GM19238 (cell line): ENCODE results near the gene BEGAIN.

Source experiments
- DNase-seq: peaks from one replicate; pipeline ENCODE4 v3.0.0; 2011; ENCODE audit warnings: low spot score; ENCODE audit not compliant: insufficient read length

Gene BEGAIN

GRCh38 chr14:100582496-100583165, 4.6 kb downstream of the BEGAIN start:
- no peak for DNase-seq

GRCh38 chr14:100581228-100582145, 5.7 kb downstream of the BEGAIN start:
- DNase-seq: no peak

DNA sequence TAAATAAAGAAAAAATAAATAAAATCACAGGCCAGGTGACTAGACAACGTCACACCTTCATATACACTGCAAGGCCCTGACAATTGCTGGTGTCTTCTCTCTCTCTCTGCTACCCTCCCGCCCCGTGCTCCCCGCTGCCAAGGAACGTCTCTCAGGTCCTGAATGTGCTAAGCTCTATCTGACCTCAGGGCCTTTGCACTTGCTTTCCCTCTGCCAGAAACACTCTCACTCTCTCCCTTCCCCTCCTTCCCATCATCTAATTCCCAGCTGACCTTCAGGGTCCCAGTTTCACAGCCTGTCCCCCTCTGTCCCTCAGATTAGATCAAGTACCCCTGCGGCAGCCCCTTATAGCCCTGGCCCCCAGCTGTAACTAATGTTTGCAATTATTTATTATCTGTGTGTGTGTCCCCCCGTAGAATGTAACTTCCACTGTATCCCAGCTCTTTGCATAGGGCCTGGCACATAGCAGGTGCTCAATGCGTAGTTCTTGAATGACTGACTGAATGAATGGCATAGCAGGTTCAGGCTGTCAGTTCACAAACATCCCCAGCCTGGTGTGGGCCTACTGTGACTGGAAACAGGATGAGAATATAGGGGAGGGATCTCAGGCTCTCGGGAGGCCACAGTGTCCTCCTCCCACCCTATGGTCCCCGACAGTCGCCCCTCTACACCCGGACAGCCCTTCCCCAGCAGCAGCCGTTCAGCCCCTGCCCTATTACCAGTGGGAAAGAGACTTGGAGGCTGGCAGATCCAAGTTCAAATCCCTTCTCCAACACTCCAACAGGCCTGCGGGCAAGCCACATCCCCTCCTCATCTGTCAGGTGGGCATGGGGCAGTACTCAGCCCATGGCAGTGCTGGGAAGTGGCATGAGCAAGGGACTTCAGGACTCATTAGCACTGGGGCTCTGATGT, 6.6 kb downstream of the BEGAIN start:
- no peak for DNase-seq

DNA sequence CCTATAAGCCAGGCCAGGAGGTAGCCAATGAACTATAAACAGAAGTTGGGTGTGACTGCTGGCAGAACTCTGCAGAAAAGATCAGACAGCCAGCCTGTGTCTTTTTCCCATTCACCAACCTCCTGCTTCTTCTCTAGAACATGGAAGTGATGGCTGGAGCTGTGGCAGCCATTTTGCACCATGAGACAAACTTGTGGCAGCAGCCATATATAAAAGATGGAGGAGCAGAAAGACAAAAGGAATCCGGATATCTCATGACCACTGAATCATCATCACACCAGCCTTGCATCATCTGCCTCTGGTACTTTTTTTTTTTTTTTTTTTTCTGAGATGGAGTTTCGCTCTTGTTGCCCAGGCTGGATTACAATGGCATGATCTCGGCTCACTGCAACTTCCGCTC, 8.7 kb downstream of the BEGAIN start:
- no peak for DNase-seq

- DNase-seq: no peak
Observed at GRCh38 chr14:100577986-100578431, 9.2 kb downstream of the BEGAIN start.

DNA sequence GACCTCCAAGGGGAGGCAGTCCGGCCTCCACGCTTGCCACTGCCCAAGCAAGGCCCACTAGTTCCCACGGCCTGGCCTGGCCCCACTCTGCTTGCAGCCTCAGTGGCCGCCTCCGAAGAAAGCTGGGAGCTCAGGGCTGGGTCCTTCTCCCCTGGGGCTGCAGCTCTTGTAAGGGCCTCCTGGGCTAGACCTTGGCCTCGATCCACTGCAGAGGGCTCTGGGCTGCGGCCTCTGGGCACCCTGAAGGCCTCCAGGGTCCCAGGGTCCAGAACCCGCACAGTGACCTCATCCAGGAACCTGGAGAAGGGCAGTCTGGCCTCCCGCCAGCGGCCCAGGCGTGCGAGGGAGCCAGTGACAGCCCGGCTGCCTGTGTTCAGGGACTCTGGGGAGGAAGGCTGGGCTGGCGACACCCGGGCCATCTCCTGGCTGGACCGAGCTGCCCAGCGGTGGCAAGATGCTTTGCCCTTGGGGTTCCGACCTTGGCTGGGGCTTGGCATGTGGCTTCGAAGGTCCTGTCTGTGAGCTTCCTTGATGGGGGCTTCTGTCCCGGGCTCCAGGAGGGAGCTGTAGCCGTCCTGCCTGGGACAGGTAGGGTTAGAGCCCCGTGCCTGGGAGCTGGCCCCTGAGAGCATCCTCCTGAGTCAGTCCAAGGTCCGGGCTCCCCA, 9.8 kb downstream of the BEGAIN start:
- no peak for DNase-seq

DNA sequence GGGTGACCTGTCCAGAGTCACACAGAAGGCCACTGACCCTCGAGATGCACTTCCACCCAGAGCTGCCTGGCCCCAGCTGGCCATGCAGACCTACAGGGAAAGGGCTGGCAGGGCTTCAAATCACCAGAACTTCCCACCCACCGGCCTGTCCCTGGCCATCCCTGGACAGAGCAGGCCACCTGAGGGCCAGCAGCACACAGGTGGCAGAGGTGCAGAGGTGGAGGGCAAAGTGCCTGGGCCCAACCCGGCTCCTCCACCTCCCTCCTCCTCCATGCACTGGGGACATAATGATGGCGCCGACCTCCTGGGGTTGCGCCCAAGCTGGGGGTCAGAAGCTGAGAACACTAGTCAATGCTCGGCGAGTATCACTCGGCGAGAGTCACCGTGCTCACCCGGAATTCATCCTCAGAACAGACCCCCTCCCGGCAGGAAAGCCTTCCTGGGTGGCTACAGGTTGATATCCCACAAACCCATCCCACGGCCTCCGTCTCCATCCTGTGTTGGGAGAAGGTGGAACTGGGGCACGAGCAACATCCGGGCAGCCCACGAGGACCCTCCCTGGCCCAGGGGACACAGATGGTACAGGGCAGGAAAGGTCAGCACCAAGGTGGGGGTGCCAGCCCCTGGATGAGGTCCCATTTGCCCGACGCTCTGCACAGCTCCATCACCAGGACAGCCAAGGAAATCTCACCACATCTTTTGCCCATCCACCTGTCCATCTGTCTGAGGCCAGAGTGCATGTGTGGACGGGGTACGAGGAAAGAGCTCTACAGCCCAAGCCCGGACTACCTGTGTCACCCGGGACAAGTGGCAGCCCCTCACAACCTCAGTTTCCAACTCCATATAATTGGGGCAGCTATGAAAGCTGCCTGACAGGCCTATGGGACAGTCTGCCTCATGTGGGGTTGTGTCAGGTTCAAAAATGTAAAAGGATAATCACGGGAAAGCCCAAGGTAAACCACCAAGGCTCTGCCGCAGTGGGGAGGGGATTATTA, 10.8 kb downstream of the BEGAIN start:
- no peak for DNase-seq

GRCh38 chr14:100575266-100575995, 11.8 kb downstream of the BEGAIN start:
- DNase-seq: no peak

GRCh38 chr14:100574642-100575031, 12.6 kb downstream of the BEGAIN start:
- DNase-seq: no peak

DNA sequence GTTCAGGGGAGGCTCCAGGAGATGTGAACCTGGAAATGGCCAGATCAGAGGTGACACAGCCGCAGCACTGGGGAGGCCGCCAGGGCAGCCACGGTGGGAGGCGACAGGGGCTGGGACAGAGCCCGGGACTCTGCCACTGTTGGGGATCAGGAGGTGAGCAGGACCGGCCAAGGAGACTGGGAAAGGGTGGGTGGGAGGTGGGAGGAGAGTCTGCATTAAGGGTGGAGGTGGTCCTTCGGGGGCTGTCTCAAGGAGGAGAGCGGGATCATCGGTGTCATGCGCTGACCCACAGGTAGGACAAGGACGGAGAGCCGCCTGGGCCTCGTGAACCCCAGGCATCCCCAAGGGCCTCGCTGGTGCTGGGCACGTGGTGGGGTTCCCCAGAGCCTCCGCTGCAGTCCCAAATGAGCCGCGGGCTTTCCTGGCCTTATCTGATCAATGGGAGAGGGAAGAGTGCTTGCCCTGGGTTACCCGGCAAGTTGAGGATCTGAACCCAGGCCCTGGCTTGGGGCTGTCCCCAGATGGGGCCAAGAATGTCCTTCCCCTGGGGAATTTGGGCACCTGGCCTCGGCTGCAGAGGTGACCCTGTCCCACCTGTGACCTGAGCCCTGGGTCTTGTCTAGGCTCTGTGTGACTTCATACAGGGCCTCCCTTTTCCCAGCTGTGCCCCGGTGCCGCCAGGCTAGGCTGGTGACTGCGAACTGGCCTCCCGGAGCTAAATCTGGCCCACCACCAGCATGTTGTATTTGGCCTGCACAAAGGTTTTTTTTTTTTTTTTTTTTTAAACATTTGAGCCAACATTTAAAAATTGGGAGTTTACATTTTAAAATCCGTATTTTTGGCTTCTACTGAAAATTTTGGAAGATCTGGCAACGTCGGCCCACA, 13.2 kb downstream of the BEGAIN start:
- DNase-seq: no peak

GRCh38 chr14:100573002-100573756, 14.0 kb downstream of the BEGAIN start:
- DNase-seq: no peak

- DNase-seq: no peak
Observed at GRCh38 chr14:100572543-100572942, 14.7 kb downstream of the BEGAIN start.

GRCh38 chr14:100571837-100572236, 15.4 kb downstream of the BEGAIN start:
- DNase-seq: no peak

GRCh38 chr14:100570726-100571454, 16.3 kb downstream of the BEGAIN start:
- DNase-seq: no peak

DNA sequence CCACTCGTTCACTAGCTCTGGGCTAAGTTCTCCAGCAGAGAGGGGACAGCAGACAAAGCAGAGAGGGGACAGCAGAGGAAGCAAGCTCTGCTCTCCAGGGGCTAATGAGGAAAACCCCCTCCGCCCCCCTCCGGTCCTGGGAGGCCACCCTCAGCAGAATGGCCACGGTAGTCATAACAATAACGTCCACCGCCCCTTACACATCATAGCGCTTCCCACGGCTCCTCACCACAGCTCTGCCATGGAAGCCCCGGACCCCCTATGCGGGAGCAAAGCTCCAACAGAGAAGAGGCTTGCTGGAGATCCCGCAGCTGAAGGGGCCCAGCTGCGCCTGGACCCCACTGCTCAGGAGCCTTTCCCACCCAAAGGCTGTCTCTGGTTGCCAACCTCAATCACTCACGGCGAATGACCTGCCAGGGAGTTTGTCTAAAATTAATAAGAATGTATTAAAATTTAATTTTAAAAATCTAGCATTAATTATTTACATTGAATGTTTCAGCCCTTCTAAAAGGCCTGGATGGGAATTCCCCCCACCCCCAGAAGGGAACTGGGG, 17.4 kb downstream of the BEGAIN start:
- no peak for DNase-seq

DNA sequence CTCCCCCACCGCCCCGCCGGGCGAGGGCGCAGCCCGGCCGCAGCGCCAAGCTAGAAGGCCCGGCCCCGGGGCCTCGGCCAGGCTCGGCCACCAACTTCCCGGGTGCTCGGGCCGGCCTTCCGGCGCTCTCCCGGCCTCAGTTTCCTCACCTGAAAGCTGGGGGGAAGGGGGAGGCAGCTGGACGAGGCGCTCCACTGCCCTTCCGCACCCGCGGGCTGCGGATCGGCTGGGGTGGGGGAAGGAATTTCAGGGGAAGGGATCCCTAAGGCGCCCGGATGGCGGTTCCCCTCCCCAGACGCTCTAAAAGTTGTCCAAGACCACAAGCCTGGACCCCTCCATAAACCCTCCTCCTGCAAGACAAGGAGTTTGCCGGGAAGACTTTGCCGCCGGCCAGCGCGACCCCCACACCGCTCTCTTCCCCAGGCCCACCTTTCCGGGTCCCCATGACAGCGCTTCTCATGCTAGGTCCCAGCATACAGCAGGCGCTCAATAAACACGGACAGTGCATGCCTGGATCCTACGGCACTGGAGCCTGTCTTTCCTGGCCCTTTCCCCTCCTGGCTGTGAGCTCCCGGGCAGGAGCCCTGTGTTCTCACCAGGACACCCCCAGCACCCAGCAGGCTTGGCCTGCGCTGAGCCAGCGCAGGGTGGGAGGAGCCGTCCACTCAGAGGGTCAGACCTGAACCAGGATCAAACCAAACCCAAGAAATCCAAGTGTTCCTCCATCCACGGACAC, 18.1 kb downstream of the BEGAIN start:
- no peak for DNase-seq
